HepG2 (cell line): Measurements from ENCODE around the gene EPHA6.

Source experiments
- BRCA1 ChIP-seq: sonication (generic); formaldehyde crosslinking; IDR thresholded peaks from 2 replicates; pipeline ENCODE4 v1.4.0; 2020; ENCODE audit warnings: missing genetic modification reagents
- CTCF ChIP-seq: sonication (generic); formaldehyde crosslinking; IDR thresholded peaks from 2 replicates; pipeline ENCODE4 v1.5.0; 2020; ENCODE audit warnings: mild to moderate bottlenecking, missing genetic modification reagents, moderate library complexity
- KDM5B ChIP-seq: sonication (generic); formaldehyde crosslinking; IDR thresholded peaks from 2 replicates; pipeline ENCODE4 v1.4.0; 2020; ENCODE audit warnings: missing genetic modification reagents, mild to moderate bottlenecking, borderline replicate concordance
- MLX ChIP-seq: IDR thresholded peaks from 2 replicates; pipeline ENCODE4 v1.6.1; 2016
- RFX5 ChIP-seq: IDR thresholded peaks from 2 replicates; pipeline ENCODE4 v1.6.1; 2011; ENCODE audit warnings: low read depth, low read length, improper control_type of control experiment
- SSRP1 ChIP-seq: IDR thresholded peaks from 2 replicates; pipeline ENCODE4 v1.6.1; 2016; ENCODE audit warnings: control low read depth
- TF ChIP-seq, protein P1 (sequence below): IDR thresholded peaks from 2 replicates; pipeline ENCODE4 v1.6.1; 2012; ENCODE audit warnings: inconsistent platforms

DNA sequence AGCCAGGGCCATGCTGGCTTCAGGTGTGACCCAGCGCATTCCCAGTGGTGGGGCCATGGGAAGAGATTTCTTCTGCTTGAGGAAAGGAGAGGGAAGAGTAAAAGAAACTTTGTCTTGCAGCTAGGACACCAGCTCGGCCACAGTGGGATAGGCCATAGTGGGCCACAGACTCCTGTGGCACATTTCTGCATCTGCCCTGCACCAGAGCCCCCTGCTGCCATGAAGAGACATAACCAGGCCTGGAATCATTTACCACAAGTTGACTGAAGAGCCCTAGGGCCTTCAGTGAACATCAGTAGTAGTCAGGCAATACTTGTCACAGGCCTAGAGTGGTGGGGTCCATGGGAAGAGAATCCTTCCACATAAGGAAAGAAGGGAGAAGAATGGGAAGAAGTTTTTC lies 538.8 kb downstream of the EPHA6 start:
- TF ChIP-seq, protein P1, sequence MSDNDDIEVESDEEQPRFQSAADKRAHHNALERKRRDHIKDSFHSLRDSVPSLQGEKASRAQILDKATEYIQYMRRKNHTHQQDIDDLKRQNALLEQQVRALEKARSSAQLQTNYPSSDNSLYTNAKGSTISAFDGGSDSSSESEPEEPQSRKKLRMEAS: no peak
- TF ChIP-seq MLX (CRISPR knock-in tag) (no peak), SSRP1 (CRISPR knock-in tag) (no peak), BRCA1 (CRISPR knock-in tag) (no peak), RFX5 (no peak), CTCF (no peak), KDM5B (CRISPR knock-in tag) (no peak)
